Frontal cortex (tissue), 1 donor: Measurements from ENCODE around the gene ZNF658. TPM values are rescaled to one million over a fixed set of nuclear protein-coding genes. Genes with fewer than 3 reads are reported as not detected.

Experiments used
- small RNA-seq: library from RNA; depleted of rRNA; stranded (forward); fragments of <200 nt; gene quantifications from one replicate; pipeline ENCODE3, GENCODE V24; 2014
- total RNA-seq: library from RNA; depleted of rRNA; stranded (reverse); fragments of >200 nt; gene quantifications from one replicate; pipeline ENCODE4 v1.2.3, GENCODE V29; 2014

The ZNF658 gene
- total RNA-seq, 1 donor from 2014 or later: 28.5 TPM

Small RNA genes lying within 50 kb of the gene (small RNA-seq; reads per million reads assigned to genes)
- not detected for gene AL353770.2

Other genes with a start within 250 kb of the ZNF658 start
- gene SPATA31A3, start 91.8 kb downstream of the ZNF658 start, total RNA-seq: not detected